Measurements from ENCODE around the gene DNMT1. TPM values are rescaled to one million over a fixed set of nuclear protein-coding genes. Genes with fewer than 3 reads are reported as not detected.

The DNMT1 gene
- total and polyA plus RNA-seq, 4 donors: 32.8 to 85.7 (median 45.2) TPM

DNA sequence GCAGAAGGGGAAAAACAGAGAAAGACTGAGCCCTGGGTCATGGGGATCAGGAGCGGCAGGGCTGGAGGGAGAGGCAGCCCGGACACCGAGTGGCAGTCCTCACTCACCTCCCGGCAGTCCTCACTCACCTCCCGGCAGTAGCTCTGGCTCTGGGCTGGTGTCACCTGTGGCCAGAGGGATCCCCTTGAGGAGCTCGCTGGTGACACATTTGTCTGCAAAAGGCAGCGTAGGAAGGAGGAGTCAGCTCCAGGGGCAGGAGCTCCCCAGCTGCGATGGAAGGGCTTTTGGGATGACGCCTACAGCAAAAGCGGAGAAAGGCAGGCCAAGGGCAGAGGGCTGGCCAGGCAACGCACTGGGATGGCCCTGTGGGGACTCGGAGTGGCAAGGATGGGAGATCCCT, 75.8 kb downstream of the DNMT1 start:
- H3K36me3 ChIP-seq (ENCODE audit: control insufficient read depth in 4 of 4, insufficient read depth in 4 of 4, low read length in 4 of 4): peaks cover 0 to 37% (median 13%) of the 10 kb centered on the region in 4 donors
- no peaks in the 10 kb centered on the region for H3K9me3 ChIP-seq (ENCODE audit: control insufficient read depth in 4 of 4, insufficient read depth in 3 of 4, low read length in 3 of 4)
- H3K4me3 ChIP-seq: peak overlapping the region; percentile 89
- TF ChIP-seq CTCF (IDR thresholded peaks at IDR 0.05; ENCODE audit: control extremely low read depth, extremely low read depth): no peak
- peaks cover 3 to 9% (median 5%) of the 10 kb centered on the region in 5 donors for H3K4me1 ChIP-seq (ENCODE audit: control insufficient read depth in 5 of 5, insufficient read depth in 5 of 5, low read length in 5 of 5)
- ATAC-seq (ENCODE audit: insufficient read depth, low FRiP score) (no peak), DNase-seq (no peak)
- H3K9ac ChIP-seq (ENCODE audit: insufficient read depth in 1 of 2, low read length in 2 of 2): peak overlapping the region; percentile 79 to 81
- no peaks in the 10 kb centered on the region for H3K27me3 ChIP-seq (ENCODE audit: control insufficient read depth in 3 of 3, insufficient read depth in 3 of 3, low read length in 2 of 3)
- WGBS, 2 donors: 41 to 51% methylated on average over 12 of the region's 12 CpGs
- H3K27ac ChIP-seq (ENCODE audit: low read depth in 1 of 2, low read length in 1 of 2): peak overlapping the region in 1 of 2 donors; percentile 85

GRCh38 chr19:10116866-10117616, 77.7 kb downstream of the DNMT1 start:
- Histone ChIP-seq H3K9ac (ENCODE audit: insufficient read depth in 1 of 2, low read length in 2 of 2) (no peak overlapping the region), H3K36me3 (ENCODE audit: control insufficient read depth in 4 of 4, insufficient read depth in 4 of 4, low read length in 4 of 4) (peaks cover 0 to 43% (median 13%) of the 10 kb centered on the region in 4 donors), H3K4me1 (ENCODE audit: control insufficient read depth in 5 of 5, insufficient read depth in 5 of 5, low read length in 5 of 5) (peaks cover 3 to 13% (median 5%) of the 10 kb centered on the region in 5 donors), H3K4me3 (no peak overlapping the region), H3K27ac (ENCODE audit: low read depth in 1 of 2, low read length in 1 of 2) (no peak overlapping the region), H3K9me3 (ENCODE audit: control insufficient read depth in 4 of 4, insufficient read depth in 3 of 4, low read length in 3 of 4) (no peaks in the 10 kb centered on the region), H3K27me3 (ENCODE audit: control insufficient read depth in 3 of 3, insufficient read depth in 3 of 3, low read length in 2 of 3) (no peaks in the 10 kb centered on the region)
- TF ChIP-seq CTCF (IDR thresholded peaks at IDR 0.05; ENCODE audit: control extremely low read depth, extremely low read depth): no peak
- 89 to 90% methylated on average over 21 of the region's 21 CpGs for WGBS, 2 donors
- ATAC-seq (ENCODE audit: insufficient read depth, low FRiP score) (no peak), DNase-seq (no peak)

DNA sequence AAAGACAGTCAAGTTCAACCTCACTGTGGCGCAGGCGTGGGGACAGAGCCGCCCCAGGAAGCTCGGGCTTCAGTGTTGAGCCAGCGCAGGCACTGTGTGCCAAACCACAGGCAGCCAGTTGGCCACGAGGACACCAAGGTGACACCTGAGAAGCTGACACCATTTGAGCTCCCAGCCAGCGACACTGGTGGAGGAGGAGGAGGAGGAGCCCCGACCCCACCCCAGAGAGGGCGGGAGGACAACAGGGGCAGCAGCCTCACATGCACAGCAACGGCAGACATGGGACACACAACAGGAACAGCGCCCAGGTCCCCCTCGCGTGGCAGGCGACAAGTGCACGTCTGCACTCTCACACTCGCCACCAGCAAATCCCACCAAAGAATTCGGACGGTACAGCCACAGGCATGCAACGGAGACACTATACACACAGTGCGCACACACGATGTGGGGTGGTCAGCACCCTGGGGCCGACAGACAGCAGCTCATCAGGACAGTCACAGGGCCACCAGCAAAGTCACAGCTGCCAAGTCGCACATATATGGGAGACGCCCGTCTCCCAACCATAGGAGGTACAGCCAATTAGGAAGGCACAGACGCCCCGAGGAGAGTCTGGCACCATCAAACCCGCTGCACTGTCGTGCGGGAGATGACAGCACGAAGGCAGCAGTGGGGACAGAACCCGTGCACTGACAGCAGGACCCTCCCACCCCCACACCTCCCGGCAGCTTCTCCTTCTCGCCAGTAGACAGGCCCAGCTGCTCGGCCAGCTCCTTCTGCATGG, 78.5 kb downstream of the DNMT1 start:
- peaks cover 0 to 13% (median 5%) of the 10 kb centered on the region in 5 donors for H3K4me1 ChIP-seq (ENCODE audit: control insufficient read depth in 5 of 5, insufficient read depth in 5 of 5, low read length in 5 of 5)
- no peaks in the 10 kb centered on the region for H3K9me3 ChIP-seq (ENCODE audit: control insufficient read depth in 4 of 4, insufficient read depth in 3 of 4, low read length in 3 of 4)
- H3K27ac ChIP-seq (ENCODE audit: low read depth in 1 of 2, low read length in 1 of 2): no peak overlapping the region
- 88 to 90% methylated on average over 35 of the region's 35 CpGs for WGBS, 2 donors
- no peak overlapping the region for H3K9ac ChIP-seq (ENCODE audit: insufficient read depth in 1 of 2, low read length in 2 of 2)
- TF ChIP-seq CTCF (IDR thresholded peaks at IDR 0.05; ENCODE audit: control extremely low read depth, extremely low read depth): no peak
- peaks cover 1 to 45% (median 13%) of the 10 kb centered on the region in 4 donors for H3K36me3 ChIP-seq (ENCODE audit: control insufficient read depth in 4 of 4, insufficient read depth in 4 of 4, low read length in 4 of 4)
- no peak for ATAC-seq (ENCODE audit: insufficient read depth, low FRiP score)
- DNase-seq: no peak
- H3K4me3 ChIP-seq: no peak overlapping the region
- no peaks in the 10 kb centered on the region for H3K27me3 ChIP-seq (ENCODE audit: control insufficient read depth in 3 of 3, insufficient read depth in 3 of 3, low read length in 2 of 3)

Measured in lung (tissue), 12 donors.